HCT116 (cell line): Measurements from ENCODE around the gene DDA1. TPM values are rescaled to one million over a fixed set of nuclear protein-coding genes. Genes with fewer than 3 reads are reported as not detected.
A peak's percentile ranks its signal among the peaks of the same experiment; 100 is the strongest.

Experiments
- ATAC-seq: fragments of 200-7000 bp; cut with Tn5 transposase; 2 replicates; pipeline ENCODE4 v1.9.1; 2020; ENCODE audit warnings: mild to moderate bottlenecking, moderate library complexity
- BruUV-seq: library from RNA; stranded (reverse); fragments of 400-500 nt; replicated peaks from 2 replicates; lab custom pipeline; 2021; lab: Mats Ljungman, UMichigan
- CTCF ChIA-PET: fragments of 300-600 bp; sonication (Branson Sonifier 250); formaldehyde crosslinking; loops from one replicate; lab custom pipeline; 2021; ENCODE audit warnings: antibody characterized with exemption; lab: Charles Lee
- POLR2A ChIA-PET: fragments of 300-600, 350-600 bp; sonication (Branson Sonifier 250); formaldehyde crosslinking; loops from one replicate; lab custom pipeline; 2021; ENCODE audit warnings: antibody characterized with exemption; lab: Charles Lee
- RAD21 ChIA-PET, 2 experiments: fragments of 300-600 bp; sonication (Branson Sonifier 250); formaldehyde crosslinking; loops; one replicate each; lab custom pipeline; 2023; ENCODE audit warnings: low total read pairs in 2 of 2; ENCODE audit not compliant: uncharacterized antibody in 2 of 2, unreplicated experiment in 2 of 2, low non-redundant PET in 1 of 2; lab: Charles Lee
- DNase-seq: peaks from one replicate; pipeline ENCODE4 v3.0.0-alpha.2; 2010; ENCODE audit warnings: low read depth, low spot score
- H2AFZ ChIP-seq: fragments of 200-600 bp; shearing (Covaris generic), sonication (generic); 2 replicates; pipeline ENCODE4 v1.6.1; 2017; ENCODE audit warnings: low read depth, mixed run types, mixed read lengths, antibody characterized with exemption, low read length; ENCODE audit not compliant: poor library complexity, severe bottlenecking
- H3K27ac ChIP-seq: 2 replicates; pipeline ENCODE4 v1.5.1; 2012; ENCODE audit warnings: low read depth, low read length
- H3K27me3 ChIP-seq: fragments of 200-600 bp; sonication (generic); 2 replicates; pipeline ENCODE4 v1.6.1; 2016; ENCODE audit warnings: mixed run types, low read length, mixed read lengths; ENCODE audit not compliant: insufficient read depth
- H3K36me3 ChIP-seq, 2 experiments: fragments of 200-500 bp in 1 of 2; fragments of 200-600 bp in 1 of 2; sonication (Bioruptor generic) in 1 of 2; sonication (generic) in 1 of 2; 2 replicates each; pipeline versions ENCODE4 v1.5.1 to v1.6.1; 2014 to 2016; ENCODE audit warnings: low read length in 2 of 2, inconsistent platforms in 1 of 2, mixed read lengths in 1 of 2, mixed run types in 1 of 2; ENCODE audit not compliant: insufficient read depth in 2 of 2, control insufficient read depth in 1 of 2
- H3K4me1 ChIP-seq, 2 experiments: fragments of 200-600 bp in 1 of 2; sonication (generic) in 1 of 2; 2 replicates each; pipeline versions ENCODE4 v1.5.1 to v1.6.1; 2012 to 2017; ENCODE audit warnings: low read length in 2 of 2, inconsistent platforms in 1 of 2, mild to moderate bottlenecking in 1 of 2, mixed read lengths in 1 of 2, mixed run types in 1 of 2, moderate library complexity in 1 of 2; ENCODE audit not compliant: insufficient read depth in 2 of 2, control insufficient read depth in 1 of 2
- H3K4me2 ChIP-seq: fragments of 200-600 bp; sonication (generic); 2 replicates; pipeline ENCODE4 v1.6.1; 2017; ENCODE audit warnings: mixed run types, low read length, mixed read lengths
- H3K4me3 ChIP-seq, 2 experiments: fragments of 200-600 bp in 1 of 2; sonication (generic) in 1 of 2; replicated peaks in 1 of 2; 2 replicates each; pipeline ENCODE4 v1.5.1; 2011 to 2016; ENCODE audit warnings: low read length in 2 of 2, control low read depth in 1 of 2, low read depth in 1 of 2, mild to moderate bottlenecking in 1 of 2, mixed read lengths in 1 of 2, mixed run types in 1 of 2
- H3K79me2 ChIP-seq: fragments of 200-600 bp; sonication (generic); 2 replicates; pipeline ENCODE4 v1.6.1; 2017; ENCODE audit warnings: mild to moderate bottlenecking, mixed run types, low read length, moderate library complexity, mixed read lengths; ENCODE audit not compliant: insufficient read depth
- H3K9ac ChIP-seq: fragments of 200-600 bp; sonication (generic); 2 replicates; pipeline ENCODE4 v1.6.1; 2016; ENCODE audit warnings: low read length, mixed read lengths
- H3K9me2 ChIP-seq: fragments of 200-600 bp; sonication (generic), shearing (Covaris generic); 2 replicates; pipeline ENCODE4 v1.6.1; 2017; ENCODE audit warnings: mixed run types, mild to moderate bottlenecking, moderate library complexity; ENCODE audit not compliant: insufficient read depth
- H3K9me3 ChIP-seq, 2 experiments: fragments of 200-500 bp in 1 of 2; fragments of 200-600 bp in 1 of 2; sonication (Bioruptor generic) in 1 of 2; sonication (generic) in 1 of 2; 2 replicates each; pipeline ENCODE4 v1.6.1; 2014 to 2017; ENCODE audit warnings: low read length in 2 of 2, mixed read lengths in 2 of 2, inconsistent platforms in 1 of 2, low read depth in 1 of 2, mild to moderate bottlenecking in 1 of 2, mixed run types in 1 of 2, moderate library complexity in 1 of 2; ENCODE audit not compliant: control insufficient read depth in 1 of 2, insufficient read depth in 1 of 2
- H4K20me1 ChIP-seq: fragments of 200-600 bp; sonication (generic), shearing (Covaris generic); 2 replicates; pipeline ENCODE4 v1.6.1; 2017; ENCODE audit warnings: mixed run types, mild to moderate bottlenecking, moderate library complexity; ENCODE audit not compliant: insufficient read depth
- CBX3 ChIP-seq: IDR thresholded peaks from 2 replicates; pipeline ENCODE4 v1.6.1; 2012; ENCODE audit warnings: low read depth
- CEBPB ChIP-seq: IDR thresholded peaks from 2 replicates; pipeline ENCODE4 v1.6.1; 2012; ENCODE audit warnings: low read depth
- EGR1 ChIP-seq: IDR thresholded peaks from 2 replicates; pipeline ENCODE4 v1.6.1; 2012; ENCODE audit warnings: low read depth
- ELF1 ChIP-seq: IDR thresholded peaks from 2 replicates; pipeline ENCODE4 v1.6.1; 2012; ENCODE audit warnings: low read depth, borderline replicate concordance
- EZH2 ChIP-seq: fragments of 200-600 bp; sonication (generic); IDR thresholded peaks from 2 replicates; pipeline ENCODE4 v1.6.1; 2017; ENCODE audit warnings: antibody characterized with exemption, mixed run types
- EZH2phosphoT487 ChIP-seq: fragments of 200-600 bp; IDR thresholded peaks from 2 replicates; pipeline ENCODE4 v1.6.1; 2018; ENCODE audit warnings: antibody characterized with exemption, borderline replicate concordance
- FOSL1 ChIP-seq: IDR thresholded peaks from 2 replicates; pipeline ENCODE4 v1.6.1; 2012; ENCODE audit warnings: low read depth
- JUND ChIP-seq: IDR thresholded peaks from 2 replicates; pipeline ENCODE4 v1.6.1; 2012
- POLR2A ChIP-seq: IDR thresholded peaks from 2 replicates; pipeline ENCODE4 v1.7.0; 2011; ENCODE audit warnings: borderline replicate concordance; ENCODE audit not compliant: insufficient read depth, insufficient read length; ENCODE audit errors: extremely low read depth
- POLR2AphosphoS5 ChIP-seq: IDR thresholded peaks from 2 replicates; pipeline ENCODE4 v1.6.1; 2011; ENCODE audit warnings: mild to moderate bottlenecking, low read depth, low read length, moderate library complexity
- SIN3A ChIP-seq: IDR thresholded peaks from 2 replicates; pipeline ENCODE4 v1.6.1; 2012; ENCODE audit warnings: low read depth
- SP1 ChIP-seq: IDR thresholded peaks from 2 replicates; pipeline ENCODE4 v1.6.1; 2012; ENCODE audit warnings: low read depth
- TCF7L2 ChIP-seq: IDR thresholded peaks from 2 replicates; pipeline ENCODE4 v1.7.0; 2011; ENCODE audit warnings: borderline replicate concordance, inconsistent platforms; ENCODE audit not compliant: insufficient read depth, insufficient read length; ENCODE audit errors: extremely low read depth
- YY1 ChIP-seq: IDR thresholded peaks from 2 replicates; pipeline ENCODE4 v1.6.1; 2011; ENCODE audit warnings: low read length, low read depth, moderate library complexity, mild to moderate bottlenecking; ENCODE audit not compliant: insufficient replicate concordance; ENCODE audit errors: extremely low read depth
- ZFX ChIP-seq: fragments of 450-650 bp; IDR thresholded peaks from 2 replicates; pipeline ENCODE4 v1.6.1; 2017
- ZNF274 ChIP-seq: fragments of 200-500 bp; sonication (Bioruptor generic); IDR thresholded peaks from 2 replicates; pipeline ENCODE4 v1.6.1; 2014; ENCODE audit warnings: mild to moderate bottlenecking, low read depth, low read length, inconsistent platforms
- intact Hi-C: fragments of 100-400 bp; cut with micrococcal nuclease; formaldehyde crosslinking; loops from 2 replicates; pipeline ENCODE4 v1.10.0; 2022
- total RNA-seq: library from RNA; stranded (reverse); gene quantifications from one replicate; pipeline ENCODE4 v1.2.1, GENCODE V29; 2021; ENCODE audit not compliant: unreplicated experiment
- TF ChIP-seq, protein P1 (sequence below): IDR thresholded peaks from 2 replicates; pipeline ENCODE4 v1.6.1; 2012
- TF ChIP-seq, protein P2 (sequence below): IDR thresholded peaks from 2 replicates; pipeline ENCODE4 v1.6.1; 2012
- TF ChIP-seq, protein P3 (sequence below): IDR thresholded peaks from 2 replicates; pipeline ENCODE4 v1.6.1; 2012; ENCODE audit warnings: low read depth
- TF ChIP-seq, protein P4 (sequence below), 3 experiments: fragments of 200-600 bp in 1 of 3; sonication (generic) in 1 of 3; IDR thresholded peaks in 2 of 3; conservative IDR thresholded peaks in 1 of 3; 2 replicates each; pipeline ENCODE4 v1.5.1; 2012 to 2017; ENCODE audit warnings: low read depth in 2 of 3, low read length in 2 of 3, antibody characterized with exemption in 1 of 3, borderline replicate concordance in 1 of 3, control low read depth in 1 of 3, mild to moderate bottlenecking in 1 of 3, mixed read lengths in 1 of 3, mixed run types in 1 of 3, moderate library complexity in 1 of 3; ENCODE audit not compliant: insufficient read depth in 1 of 3

DDA1 gene
- total RNA-seq, 1 experiment from 2014 or later: 68.6 TPM

DNA sequence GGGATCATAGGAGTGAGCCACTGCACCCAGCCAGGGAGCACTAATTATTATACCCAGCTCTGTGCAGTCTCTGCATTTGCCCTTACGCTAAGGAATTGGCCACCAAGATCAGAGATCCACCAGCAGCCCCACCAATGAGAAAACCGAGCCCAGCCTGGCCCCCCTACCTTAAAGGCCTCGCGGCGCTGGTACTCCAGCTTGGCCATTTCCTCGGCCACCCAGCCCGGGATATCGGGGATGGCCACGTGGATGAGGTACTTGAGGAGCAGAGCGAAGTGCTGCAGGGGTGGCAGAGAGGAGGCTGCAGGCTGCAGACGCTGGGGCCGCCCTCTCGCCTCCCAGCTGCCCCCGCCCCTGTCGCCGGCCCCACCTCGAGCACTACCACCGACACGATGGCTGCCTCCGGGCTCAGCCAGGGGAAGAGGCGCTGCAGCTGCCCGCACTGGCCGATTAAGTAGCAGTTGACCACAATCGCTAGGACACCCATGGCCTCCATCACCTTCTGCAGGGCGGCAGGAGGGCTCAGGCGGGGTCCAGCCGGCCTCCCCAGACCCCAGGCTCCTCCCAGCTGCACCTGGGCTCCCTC is 17.8 kb downstream of the DDA1 start:
- ATAC-seq (no peak), DNase-seq (no peak)
- no peak overlapping the region for H2AFZ ChIP-seq
- H3K36me3 ChIP-seq: peaks cover 0 to 1% of the 10 kb centered on the region in 2 experiments; a peak in 1 of 4 replicates
- ChIA-PET CTCF (interaction anchor here (1.8 to 3.0 kb wide), 2 partner anchors 10 to 18 kb away, joined by 5 to 12 read pairs; partner anchors contain the start of gene DDA1), RAD21 (no interaction called here), POLR2A (interaction anchor here (1.7 to 2.8 kb wide), 3 partner anchors 10 to 18 kb away, joined by 6 to 9 read pairs (median 6); partner anchors contain the start of gene DDA1)
- H3K79me2 ChIP-seq: no peaks in the 10 kb centered on the region
- peak overlapping the region; percentile 67; the same call in 1 of the 2 replicates for H3K9ac ChIP-seq
- intact Hi-C loops: no loop called here
- no peaks in the 10 kb centered on the region for H3K9me3 ChIP-seq
- peak overlapping the region; percentile 50 to 65; a peak in 2 of 4 replicates for H3K4me3 ChIP-seq
- H3K27ac ChIP-seq: peak overlapping the region; percentile 90
- H3K4me1 ChIP-seq: peaks cover 7 to 19% of the 10 kb centered on the region in 2 experiments
- BruUV-seq: no TSS peak
- H3K27me3 ChIP-seq: no peaks in the 10 kb centered on the region
- TF ChIP-seq EZH2: no peak
- no peak for TF ChIP-seq POLR2AphosphoS5
- TF ChIP-seq ZFX: no peak
- TF ChIP-seq FOSL1: no peak
- no peak for TF ChIP-seq JUND
- no peak for TF ChIP-seq YY1
- TF ChIP-seq, protein P1, sequence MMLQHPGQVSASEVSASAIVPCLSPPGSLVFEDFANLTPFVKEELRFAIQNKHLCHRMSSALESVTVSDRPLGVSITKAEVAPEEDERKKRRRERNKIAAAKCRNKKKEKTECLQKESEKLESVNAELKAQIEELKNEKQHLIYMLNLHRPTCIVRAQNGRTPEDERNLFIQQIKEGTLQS: no peak
- TF ChIP-seq, protein P2, sequence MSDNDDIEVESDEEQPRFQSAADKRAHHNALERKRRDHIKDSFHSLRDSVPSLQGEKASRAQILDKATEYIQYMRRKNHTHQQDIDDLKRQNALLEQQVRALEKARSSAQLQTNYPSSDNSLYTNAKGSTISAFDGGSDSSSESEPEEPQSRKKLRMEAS: no peak
- TF ChIP-seq ZNF274: no peak
- no peak for TF ChIP-seq SP1
- TF ChIP-seq, protein P3, sequence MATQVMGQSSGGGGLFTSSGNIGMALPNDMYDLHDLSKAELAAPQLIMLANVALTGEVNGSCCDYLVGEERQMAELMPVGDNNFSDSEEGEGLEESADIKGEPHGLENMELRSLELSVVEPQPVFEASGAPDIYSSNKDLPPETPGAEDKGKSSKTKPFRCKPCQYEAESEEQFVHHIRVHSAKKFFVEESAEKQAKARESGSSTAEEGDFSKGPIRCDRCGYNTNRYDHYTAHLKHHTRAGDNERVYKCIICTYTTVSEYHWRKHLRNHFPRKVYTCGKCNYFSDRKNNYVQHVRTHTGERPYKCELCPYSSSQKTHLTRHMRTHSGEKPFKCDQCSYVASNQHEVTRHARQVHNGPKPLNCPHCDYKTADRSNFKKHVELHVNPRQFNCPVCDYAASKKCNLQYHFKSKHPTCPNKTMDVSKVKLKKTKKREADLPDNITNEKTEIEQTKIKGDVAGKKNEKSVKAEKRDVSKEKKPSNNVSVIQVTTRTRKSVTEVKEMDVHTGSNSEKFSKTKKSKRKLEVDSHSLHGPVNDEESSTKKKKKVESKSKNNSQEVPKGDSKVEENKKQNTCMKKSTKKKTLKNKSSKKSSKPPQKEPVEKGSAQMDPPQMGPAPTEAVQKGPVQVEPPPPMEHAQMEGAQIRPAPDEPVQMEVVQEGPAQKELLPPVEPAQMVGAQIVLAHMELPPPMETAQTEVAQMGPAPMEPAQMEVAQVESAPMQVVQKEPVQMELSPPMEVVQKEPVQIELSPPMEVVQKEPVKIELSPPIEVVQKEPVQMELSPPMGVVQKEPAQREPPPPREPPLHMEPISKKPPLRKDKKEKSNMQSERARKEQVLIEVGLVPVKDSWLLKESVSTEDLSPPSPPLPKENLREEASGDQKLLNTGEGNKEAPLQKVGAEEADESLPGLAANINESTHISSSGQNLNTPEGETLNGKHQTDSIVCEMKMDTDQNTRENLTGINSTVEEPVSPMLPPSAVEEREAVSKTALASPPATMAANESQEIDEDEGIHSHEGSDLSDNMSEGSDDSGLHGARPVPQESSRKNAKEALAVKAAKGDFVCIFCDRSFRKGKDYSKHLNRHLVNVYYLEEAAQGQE: no peak
- no peak for TF ChIP-seq CBX3
- TF ChIP-seq ELF1: no peak
- TF ChIP-seq SIN3A: no peak
- TF ChIP-seq CEBPB: no peak
- no peak for TF ChIP-seq EGR1
- no peak for TF ChIP-seq EZH2phosphoT487
- TF ChIP-seq POLR2A: no peak
- TF ChIP-seq TCF7L2: no peak
- TF ChIP-seq, protein P4, sequence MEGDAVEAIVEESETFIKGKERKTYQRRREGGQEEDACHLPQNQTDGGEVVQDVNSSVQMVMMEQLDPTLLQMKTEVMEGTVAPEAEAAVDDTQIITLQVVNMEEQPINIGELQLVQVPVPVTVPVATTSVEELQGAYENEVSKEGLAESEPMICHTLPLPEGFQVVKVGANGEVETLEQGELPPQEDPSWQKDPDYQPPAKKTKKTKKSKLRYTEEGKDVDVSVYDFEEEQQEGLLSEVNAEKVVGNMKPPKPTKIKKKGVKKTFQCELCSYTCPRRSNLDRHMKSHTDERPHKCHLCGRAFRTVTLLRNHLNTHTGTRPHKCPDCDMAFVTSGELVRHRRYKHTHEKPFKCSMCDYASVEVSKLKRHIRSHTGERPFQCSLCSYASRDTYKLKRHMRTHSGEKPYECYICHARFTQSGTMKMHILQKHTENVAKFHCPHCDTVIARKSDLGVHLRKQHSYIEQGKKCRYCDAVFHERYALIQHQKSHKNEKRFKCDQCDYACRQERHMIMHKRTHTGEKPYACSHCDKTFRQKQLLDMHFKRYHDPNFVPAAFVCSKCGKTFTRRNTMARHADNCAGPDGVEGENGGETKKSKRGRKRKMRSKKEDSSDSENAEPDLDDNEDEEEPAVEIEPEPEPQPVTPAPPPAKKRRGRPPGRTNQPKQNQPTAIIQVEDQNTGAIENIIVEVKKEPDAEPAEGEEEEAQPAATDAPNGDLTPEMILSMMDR (IDR thresholded peaks at IDR 0.05 in 2 of 3, conservative IDR thresholded peaks at IDR 0.05 in 1 of 3; ENCODE audit: borderline replicate concordance in 1 of 3, insufficient read depth in 1 of 3, low read depth in 2 of 3, low read length in 2 of 3): no peak
- H3K4me2 ChIP-seq: peak overlapping the region; percentile 86
- H4K20me1 ChIP-seq: no peaks in the 10 kb centered on the region
- H3K9me2 ChIP-seq: no peaks in the 10 kb centered on the region
